Vagina (tissue), 2 donors: ENCODE data around the gene HNRNPH2. TPM values are rescaled to one million over a fixed set of nuclear protein-coding genes. Genes with fewer than 3 reads are reported as not detected.

ENCODE experiments used
- DNase-seq, 2 donors: peaks; one replicate each; pipeline ENCODE4 v3.0.0-alpha.2; 2017; ENCODE audit errors: extremely low spot score in 2 of 2
- H3K27ac ChIP-seq: fragments of 200-600 bp; sonication (generic); one replicate; pipeline ENCODE4 v1.5.1; 2019
- H3K27me3 ChIP-seq: fragments of 200-600 bp; sonication (generic); one replicate; pipeline ENCODE4 v1.5.1; 2019
- H3K36me3 ChIP-seq, 2 donors: fragments of 200-600 bp; sonication (generic); one replicate each; pipeline ENCODE4 v1.5.1; 2017 to 2019
- H3K4me1 ChIP-seq: fragments of 200-600 bp; sonication (generic); one replicate; pipeline ENCODE4 v1.5.1; 2019
- H3K4me3 ChIP-seq, 2 donors: fragments of 200-600 bp; sonication (generic); 1 replicate in 1 of 2; 2 replicates in 1 of 2; pipeline ENCODE4 v1.5.1; 2016 to 2019
- H3K9me3 ChIP-seq: fragments of 200-600 bp; sonication (generic); one replicate; pipeline ENCODE4 v1.5.1; 2019
- CTCF ChIP-seq, 3 experiments: fragments of 450-650 bp in 2 of 3; fragments of 200-600 bp in 1 of 3; sonication (generic) in 1 of 3; IDR thresholded peaks; one replicate each; pipeline ENCODE4 v1.5.1; 2017 to 2019; ENCODE audit warnings: antibody characterized with exemption in 3 of 3, mild to moderate bottlenecking in 2 of 3, moderate library complexity in 2 of 3
- POLR2A ChIP-seq, 2 donors: fragments of 450-650 bp; IDR thresholded peaks; one replicate each; pipeline ENCODE4 v1.6.1; 2017; ENCODE audit warnings: antibody characterized with exemption in 2 of 2, mild to moderate bottlenecking in 2 of 2, moderate library complexity in 2 of 2
- POLR2AphosphoS5 ChIP-seq, 2 donors: sonication (generic); formaldehyde crosslinking; IDR thresholded peaks; one replicate each; pipeline ENCODE4 v1.9.0; 2017; ENCODE audit warnings: antibody characterized with exemption in 2 of 2, mild to moderate bottlenecking in 2 of 2, low read depth in 1 of 2; ENCODE audit not compliant: insufficient read depth in 1 of 2
- intact Hi-C: fragments of 100-400 bp; cut with DNase I; formaldehyde crosslinking; loops from one replicate; pipeline ENCODE4 v1.15.1; 2023
- total RNA-seq: library from RNA; depleted of rRNA; stranded (reverse); fragments of >200 nt; gene quantifications from one replicate; pipeline ENCODE4 v1.2.3, GENCODE V29; 2016

Gene HNRNPH2
- total RNA-seq, 1 donor from 2014 or later: 43.2 TPM

- Histone ChIP-seq H3K27ac (no peak overlapping the region), H3K36me3 (no peaks in the 10 kb centered on the region), H3K4me3 (no peak overlapping the region), H3K9me3 (no peaks in the 10 kb centered on the region), H3K4me1 (peaks cover 4% of the 10 kb centered on the region), H3K27me3 (no peaks in the 10 kb centered on the region)
- no peak for DNase-seq
- intact Hi-C loops: no loop called here
- TF ChIP-seq CTCF (IDR thresholded peaks at IDR 0.05) (no peak), POLR2AphosphoS5 (IDR thresholded peaks at IDR 0.05; ENCODE audit: insufficient read depth in 1 of 2, low read depth in 1 of 2) (no peak), POLR2A (IDR thresholded peaks at IDR 0.05) (no peak)
Observed at GRCh38 chrX:101394372-101394771, 13.7 kb upstream of the HNRNPH2 start.

GRCh38 chrX:101395789-101396188 is 12.2 kb upstream of the HNRNPH2 start:
- H3K9me3 ChIP-seq: no peaks in the 10 kb centered on the region
- intact Hi-C loops: no loop called here
- no peak for TF ChIP-seq CTCF (IDR thresholded peaks at IDR 0.05)
- no peak for TF ChIP-seq POLR2A (IDR thresholded peaks at IDR 0.05)
- H3K4me1 ChIP-seq: peaks cover 4% of the 10 kb centered on the region
- no peaks in the 10 kb centered on the region for H3K27me3 ChIP-seq
- H3K36me3 ChIP-seq: no peaks in the 10 kb centered on the region
- no peak overlapping the region for H3K27ac ChIP-seq
- no peak overlapping the region for H3K4me3 ChIP-seq
- no peak for DNase-seq

GRCh38 chrX:101397779-101398178 is 10.2 kb upstream of the HNRNPH2 start:
- Histone ChIP-seq H3K9me3 (no peaks in the 10 kb centered on the region), H3K27ac (no peak overlapping the region), H3K4me1 (peaks cover 4% of the 10 kb centered on the region), H3K27me3 (no peaks in the 10 kb centered on the region), H3K36me3 (no peaks in the 10 kb centered on the region), H3K4me3 (no peak overlapping the region)
- DNase-seq: no peak
- TF ChIP-seq POLR2AphosphoS5 (IDR thresholded peaks at IDR 0.05; ENCODE audit: insufficient read depth in 1 of 2, low read depth in 1 of 2) (no peak), CTCF (IDR thresholded peaks at IDR 0.05) (no peak), POLR2A (IDR thresholded peaks at IDR 0.05) (no peak)
- intact Hi-C loops: no loop called here

GRCh38 chrX:101398694-101399093 is 9.3 kb upstream of the HNRNPH2 start:
- Histone ChIP-seq H3K9me3 (no peaks in the 10 kb centered on the region), H3K27ac (no peak overlapping the region), H3K4me1 (peaks cover 3% of the 10 kb centered on the region), H3K4me3 (no peak overlapping the region), H3K27me3 (no peaks in the 10 kb centered on the region), H3K36me3 (no peaks in the 10 kb centered on the region)
- intact Hi-C loops: no loop called here
- TF ChIP-seq POLR2AphosphoS5 (IDR thresholded peaks at IDR 0.05; ENCODE audit: insufficient read depth in 1 of 2, low read depth in 1 of 2) (no peak), CTCF (IDR thresholded peaks at IDR 0.05) (no peak), POLR2A (IDR thresholded peaks at IDR 0.05) (no peak)
- DNase-seq: no peak

GRCh38 chrX:101399825-101400224 is 8.2 kb upstream of the HNRNPH2 start:
- H3K9me3 ChIP-seq: no peaks in the 10 kb centered on the region
- intact Hi-C loops: no loop called here
- TF ChIP-seq POLR2A (IDR thresholded peaks at IDR 0.05) (no peak), CTCF (IDR thresholded peaks at IDR 0.05) (no peak), POLR2AphosphoS5 (IDR thresholded peaks at IDR 0.05; ENCODE audit: insufficient read depth in 1 of 2, low read depth in 1 of 2) (no peak)

More at GRCh38 chrX:101399825-101400224, 8.2 kb upstream of the HNRNPH2 start:
- Histone ChIP-seq H3K27ac (no peak overlapping the region), H3K4me3 (no peak overlapping the region), H3K36me3 (no peaks in the 10 kb centered on the region), H3K27me3 (no peaks in the 10 kb centered on the region), H3K4me1 (no peaks in the 10 kb centered on the region)
- DNase-seq: no peak
